HG03521 (cell line): Measurements from ENCODE around the gene RASGRP2.

Experiments used
- ATAC-seq: cut with Tn5 transposase; IDR thresholded peaks from one replicate; pipeline ENCODE4 v1.9.1; 2021; ENCODE audit warnings: mild to moderate bottlenecking, moderate library complexity; ENCODE audit not compliant: unreplicated experiment

The RASGRP2 gene

GRCh38 chr11:64698427-64698826 lies 45.5 kb downstream of the RASGRP2 start:
- no peak for ATAC-seq

GRCh38 chr11:64697663-64698375 lies 46.1 kb downstream of the RASGRP2 start:
- no peak for ATAC-seq

- no peak for ATAC-seq
Measured at GRCh38 chr11:64696045-64696444, 47.9 kb downstream of the RASGRP2 start.

GRCh38 chr11:64695548-64695947 lies 48.4 kb downstream of the RASGRP2 start:
- no peak for ATAC-seq

GRCh38 chr11:64694821-64695365 lies 49.0 kb downstream of the RASGRP2 start:
- ATAC-seq = no peak

- ATAC-seq = no peak
Measured at GRCh38 chr11:64694026-64694755, 49.8 kb downstream of the RASGRP2 start.

- no peak for ATAC-seq
Measured at GRCh38 chr11:64692764-64693331, 51.1 kb downstream of the RASGRP2 start.

GRCh38 chr11:64691543-64691942 lies 52.4 kb downstream of the RASGRP2 start:
- no peak for ATAC-seq

- no peak for ATAC-seq
Measured at GRCh38 chr11:64690235-64690634, 53.7 kb downstream of the RASGRP2 start.

GRCh38 chr11:64688534-64688982 lies 55.4 kb downstream of the RASGRP2 start:
- ATAC-seq = no peak

GRCh38 chr11:64687643-64688533 lies 56.1 kb downstream of the RASGRP2 start:
- ATAC-seq = no peak

GRCh38 chr11:64687204-64687603 lies 56.7 kb downstream of the RASGRP2 start:
- no peak for ATAC-seq

- no peak for ATAC-seq
Measured at GRCh38 chr11:64686466-64687170, 57.3 kb downstream of the RASGRP2 start.

- ATAC-seq = no peak
Measured at GRCh38 chr11:64685536-64685935, 58.4 kb downstream of the RASGRP2 start.

GRCh38 chr11:64684357-64684756 lies 59.6 kb downstream of the RASGRP2 start:
- no peak for ATAC-seq

- ATAC-seq = no peak
Measured at GRCh38 chr11:64681171-64681570, 62.8 kb downstream of the RASGRP2 start.

- no peak for ATAC-seq
Measured at GRCh38 chr11:64679846-64680245, 64.1 kb downstream of the RASGRP2 start.

- ATAC-seq = no peak
Measured at GRCh38 chr11:64677441-64678023, 66.4 kb downstream of the RASGRP2 start.
